OCI-LY7 (cell line): Measurements from ENCODE around the gene SIPA1L3. TPM values are rescaled to one million over a fixed set of nuclear protein-coding genes. Genes with fewer than 3 reads are reported as not detected.

Experiments
- BruUV-seq: library from RNA; stranded (reverse); fragments of 400-500 nt; replicated peaks from 2 replicates; lab custom pipeline; 2021; lab: Mats Ljungman, UMichigan
- CTCF ChIA-PET: fragments of 300-600 bp; sonication (Branson Sonifier 250); formaldehyde crosslinking; loops from one replicate; lab custom pipeline; 2022; ENCODE audit warnings: antibody characterized with exemption; ENCODE audit not compliant: unreplicated experiment; lab: Charles Lee
- POLR2A ChIA-PET: fragments of 300-600 bp; sonication (Branson Sonifier 250); formaldehyde crosslinking; loops from one replicate; lab custom pipeline; 2022; ENCODE audit warnings: antibody characterized with exemption; lab: Charles Lee
- DNase-seq: peaks from one replicate; pipeline ENCODE4 v3.0.0-alpha.2; 2015; ENCODE audit warnings: low spot score
- H2AFZ ChIP-seq: fragments of 200-600 bp; sonication (generic), shearing (Covaris generic); 2 replicates; pipeline ENCODE4 v1.6.1; 2014; ENCODE audit warnings: mild to moderate bottlenecking, antibody characterized with exemption, low read length, moderate library complexity
- H3K27ac ChIP-seq: fragments of 200-600 bp; sonication (generic); 2 replicates; pipeline ENCODE4 v1.5.1; 2014; ENCODE audit warnings: mixed run types, low read depth, mild to moderate bottlenecking, moderate library complexity, low read length, inconsistent platforms; ENCODE audit not compliant: poor library complexity, severe bottlenecking
- H3K36me3 ChIP-seq: fragments of 200-600 bp; sonication (generic); 2 replicates; pipeline ENCODE4 v1.6.1; 2014; ENCODE audit warnings: mild to moderate bottlenecking, antibody characterized with exemption, low read length, moderate library complexity, mixed read lengths; ENCODE audit not compliant: insufficient read depth
- H3K4me1 ChIP-seq: fragments of 200-600 bp; sonication (generic); 2 replicates; pipeline ENCODE4 v1.5.1; 2014; ENCODE audit warnings: mild to moderate bottlenecking, low read length; ENCODE audit not compliant: insufficient read depth, poor library complexity, severe bottlenecking
- H3K4me2 ChIP-seq: fragments of 200-600 bp; sonication (generic); 2 replicates; pipeline ENCODE4 v1.6.1; 2014; ENCODE audit warnings: mild to moderate bottlenecking, low read length
- H3K4me3 ChIP-seq: fragments of 200-600 bp; sonication (generic); 2 replicates; pipeline ENCODE4 v1.5.1; 2014; ENCODE audit warnings: mild to moderate bottlenecking, low read depth, low read length; ENCODE audit not compliant: poor library complexity, severe bottlenecking
- H3K79me2 ChIP-seq: fragments of 200-600 bp; sonication (generic); 2 replicates; pipeline ENCODE4 v1.6.1; 2016; ENCODE audit warnings: low read depth, mild to moderate bottlenecking, low read length, moderate library complexity, mixed read lengths; ENCODE audit not compliant: insufficient read depth
- H3K9me2 ChIP-seq: fragments of 200-600 bp; sonication (generic); 2 replicates; pipeline ENCODE4 v1.6.1; 2016; ENCODE audit warnings: mild to moderate bottlenecking, low read length, mixed read lengths; ENCODE audit not compliant: insufficient read depth
- H3K9me3 ChIP-seq: fragments of 200-600 bp; sonication (generic); 2 replicates; pipeline ENCODE4 v1.6.1; 2014; ENCODE audit warnings: mild to moderate bottlenecking, mixed run types, low read length, mixed read lengths
- H4K20me1 ChIP-seq: fragments of 200-600 bp; sonication (generic); 2 replicates; pipeline ENCODE4 v1.6.1; 2014; ENCODE audit warnings: mild to moderate bottlenecking, antibody characterized with exemption, low read length, moderate library complexity, mixed read lengths; ENCODE audit not compliant: insufficient read depth
- EZH2phosphoT487 ChIP-seq: fragments of 200-600 bp; sonication (generic); IDR thresholded peaks from 2 replicates; pipeline ENCODE4 v1.6.1; 2018; ENCODE audit warnings: low read depth, borderline replicate concordance, mild to moderate bottlenecking, mixed run types, antibody characterized with exemption, low read length, moderate library complexity, mixed read lengths
- intact Hi-C: fragments of 100-400 bp; cut with micrococcal nuclease; formaldehyde crosslinking; loops from one replicate; pipeline ENCODE4 v1.10.0; 2022; ENCODE audit not compliant: unreplicated experiment
- total RNA-seq, 2 experiments: library from RNA; depleted of rRNA in 1 of 2; stranded (reverse); fragments of >200 nt in 1 of 2; shearing (Covaris generic) in 1 of 2; gene quantifications; 2 replicates each; pipeline ENCODE4 v1.2.3, GENCODE V29; 2014 to 2022
- TF ChIP-seq, protein P1 (sequence below): fragments of 200-600 bp; sonication (generic); conservative IDR thresholded peaks from 2 replicates; pipeline ENCODE4 v1.5.1; 2014; ENCODE audit warnings: mild to moderate bottlenecking, antibody characterized with exemption, low read length, moderate library complexity, mixed read lengths

Gene SIPA1L3
- total RNA-seq, 2 experiments from 2014 or later, result 21.2 to 84.4 TPM

DNA sequence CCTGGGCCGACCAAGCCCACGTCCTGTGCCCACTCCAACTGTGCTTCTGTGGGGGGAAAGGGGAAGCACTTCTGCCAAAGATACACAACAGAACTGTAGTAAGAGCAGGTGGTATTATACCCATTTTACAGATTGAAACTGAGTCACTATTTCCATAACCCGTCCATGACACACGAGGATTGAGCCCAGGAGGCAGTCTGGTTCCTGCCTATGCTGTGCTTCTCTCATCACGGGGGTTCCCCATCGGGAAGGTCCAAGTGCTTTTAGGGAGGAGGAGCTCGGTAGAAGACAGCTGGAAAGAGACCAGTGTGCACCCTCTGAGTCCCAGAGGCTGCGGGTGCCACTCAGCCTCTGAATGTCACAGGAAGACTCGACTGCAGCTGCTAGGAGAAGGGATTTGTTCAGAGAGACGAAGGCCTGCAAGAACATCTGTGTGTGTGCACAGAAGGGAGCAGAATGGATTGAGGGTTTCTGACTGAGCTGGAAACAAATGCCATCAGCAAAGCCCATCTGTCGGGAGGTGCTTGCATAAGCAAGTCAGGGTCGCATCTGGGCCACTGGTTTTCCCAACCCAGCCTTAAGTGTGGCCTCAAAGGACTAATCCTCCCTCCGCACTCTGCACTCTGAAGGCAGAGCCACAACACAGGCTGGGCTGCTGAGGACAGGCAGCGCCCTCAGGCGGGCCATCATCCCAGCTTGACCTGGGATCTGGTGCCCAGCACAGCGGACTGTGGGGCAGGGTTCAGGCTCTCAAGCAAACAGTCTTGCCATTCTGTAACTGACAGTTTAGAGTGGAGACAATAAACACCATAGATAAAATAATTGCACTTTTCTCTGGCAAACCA is 167.1 kb downstream of the SIPA1L3 start:
- Histone ChIP-seq H3K9me2 (no peaks in the 10 kb centered on the region), H2AFZ (no peak overlapping the region), H3K9me3 (no peaks in the 10 kb centered on the region), H3K27ac (no peak overlapping the region), H3K4me2 (no peak overlapping the region), H3K36me3 (peaks cover 15% of the 10 kb centered on the region), H4K20me1 (no peaks in the 10 kb centered on the region), H3K4me3 (no peak overlapping the region), H3K79me2 (no peaks in the 10 kb centered on the region), H3K4me1 (no peaks in the 10 kb centered on the region)
- no peak for TF ChIP-seq EZH2phosphoT487
- TF ChIP-seq, protein P1, sequence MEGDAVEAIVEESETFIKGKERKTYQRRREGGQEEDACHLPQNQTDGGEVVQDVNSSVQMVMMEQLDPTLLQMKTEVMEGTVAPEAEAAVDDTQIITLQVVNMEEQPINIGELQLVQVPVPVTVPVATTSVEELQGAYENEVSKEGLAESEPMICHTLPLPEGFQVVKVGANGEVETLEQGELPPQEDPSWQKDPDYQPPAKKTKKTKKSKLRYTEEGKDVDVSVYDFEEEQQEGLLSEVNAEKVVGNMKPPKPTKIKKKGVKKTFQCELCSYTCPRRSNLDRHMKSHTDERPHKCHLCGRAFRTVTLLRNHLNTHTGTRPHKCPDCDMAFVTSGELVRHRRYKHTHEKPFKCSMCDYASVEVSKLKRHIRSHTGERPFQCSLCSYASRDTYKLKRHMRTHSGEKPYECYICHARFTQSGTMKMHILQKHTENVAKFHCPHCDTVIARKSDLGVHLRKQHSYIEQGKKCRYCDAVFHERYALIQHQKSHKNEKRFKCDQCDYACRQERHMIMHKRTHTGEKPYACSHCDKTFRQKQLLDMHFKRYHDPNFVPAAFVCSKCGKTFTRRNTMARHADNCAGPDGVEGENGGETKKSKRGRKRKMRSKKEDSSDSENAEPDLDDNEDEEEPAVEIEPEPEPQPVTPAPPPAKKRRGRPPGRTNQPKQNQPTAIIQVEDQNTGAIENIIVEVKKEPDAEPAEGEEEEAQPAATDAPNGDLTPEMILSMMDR, result no peak
- intact Hi-C loops, result no loop called here
- no TSS peak for BruUV-seq
- CTCF ChIA-PET, result no interaction called here
- POLR2A ChIA-PET, result no interaction called here
- no peak for DNase-seq

DNA sequence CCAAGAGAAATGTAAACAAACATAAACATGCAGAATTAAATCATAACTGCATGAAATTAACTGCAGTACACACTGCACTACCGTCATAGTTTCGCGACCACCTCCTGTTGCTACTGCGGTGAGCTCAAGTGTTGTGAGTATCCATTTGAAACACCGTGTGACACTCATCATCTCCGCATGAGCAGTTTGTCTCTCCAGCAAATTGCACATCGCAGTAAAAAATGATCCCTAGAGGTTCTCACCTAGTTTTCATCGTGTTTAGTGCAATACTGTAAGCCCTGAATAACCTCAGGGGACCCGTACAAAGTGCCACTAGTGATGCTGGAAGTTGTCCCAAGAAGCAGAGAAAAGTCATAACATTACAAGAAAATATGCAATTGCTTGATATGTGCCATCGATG is 169.3 kb downstream of the SIPA1L3 start:
- POLR2A ChIA-PET, result interaction anchor here (1.0 to 1.1 kb wide), 2 partner anchors 63 to 298 kb away, joined by 3 read pairs; partner anchors contain the start of gene PSMD8
- no TSS peak for BruUV-seq
- Histone ChIP-seq H3K4me3 (no peak overlapping the region), H4K20me1 (no peaks in the 10 kb centered on the region), H3K79me2 (no peaks in the 10 kb centered on the region), H2AFZ (no peak overlapping the region), H3K9me3 (no peaks in the 10 kb centered on the region), H3K4me1 (peaks cover 18% of the 10 kb centered on the region), H3K36me3 (peaks cover 15% of the 10 kb centered on the region), H3K9me2 (no peaks in the 10 kb centered on the region), H3K4me2 (no peak overlapping the region), H3K27ac (no peak overlapping the region)
- DNase-seq, result no peak
- TF ChIP-seq, protein P1, result no peak
- no peak for TF ChIP-seq EZH2phosphoT487
- intact Hi-C loops, result no loop called here
- CTCF ChIA-PET, result no interaction called here

DNA sequence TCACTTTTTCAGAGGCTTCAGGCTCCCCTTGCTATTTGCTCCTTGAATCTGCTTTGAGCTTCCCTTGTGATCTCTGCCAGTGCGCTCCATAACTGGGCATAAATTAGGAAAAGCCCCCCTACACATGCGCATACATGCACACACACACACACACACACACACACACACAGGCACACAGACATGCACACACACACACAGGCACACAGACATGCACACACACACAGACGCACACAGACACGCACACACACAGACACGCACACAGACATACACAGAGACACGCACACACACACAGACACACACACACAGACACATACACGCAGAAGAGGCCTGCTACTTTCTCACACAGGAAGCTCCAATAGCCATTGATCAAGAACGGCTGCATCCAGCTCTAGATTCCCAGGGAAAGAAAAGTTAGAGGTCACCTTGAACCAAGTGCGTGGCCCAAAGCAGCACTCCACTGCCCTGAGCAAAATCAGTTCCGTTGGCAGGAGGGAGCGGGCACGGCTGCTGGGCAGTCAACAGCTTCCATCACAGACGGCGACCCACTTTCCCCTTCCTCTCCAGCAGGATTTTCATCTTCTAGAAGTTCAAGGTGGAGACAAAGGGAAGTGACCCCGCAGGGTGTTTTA is 171.4 kb downstream of the SIPA1L3 start:
- no TSS peak for BruUV-seq
- intact Hi-C loops, result no loop called here
- H3K4me2 ChIP-seq, result no peak overlapping the region
- H3K36me3 ChIP-seq, result peaks cover 25% of the 10 kb centered on the region; the same call in 1 of the 2 replicates
- no peak for DNase-seq
- no peak overlapping the region for H2AFZ ChIP-seq
- ChIA-PET CTCF (no interaction called here), POLR2A (no interaction called here)
- H3K4me3 ChIP-seq, result no peak overlapping the region
- no peaks in the 10 kb centered on the region for H3K9me2 ChIP-seq
- H3K4me1 ChIP-seq, result peaks cover 18% of the 10 kb centered on the region
- TF ChIP-seq, protein P1, result no peak
- TF ChIP-seq EZH2phosphoT487, result no peak
- H3K27ac ChIP-seq, result no peak overlapping the region
- H3K9me3 ChIP-seq, result no peaks in the 10 kb centered on the region
- no peaks in the 10 kb centered on the region for H3K79me2 ChIP-seq
- H4K20me1 ChIP-seq, result no peaks in the 10 kb centered on the region
